PC-3 (cell line): ENCODE data around the gene ADAM22.

Experiments
- EZH2 ChIP-seq: fragments of 300-600 bp; sonication (generic); IDR thresholded peaks from one replicate; pipeline ENCODE4 v1.6.1; 2017; ENCODE audit warnings: antibody characterized with exemption, mild to moderate bottlenecking, low read length; ENCODE audit not compliant: unreplicated experiment
- EZH2phosphoT487 ChIP-seq: fragments of 300-600 bp; sonication (generic); IDR thresholded peaks from 2 replicates; pipeline ENCODE4 v1.6.1; 2018; ENCODE audit warnings: mild to moderate bottlenecking, antibody characterized with exemption, low read length, borderline replicate concordance
- TF ChIP-seq, protein P1 (sequence below): fragments of 300-600 bp; sonication (generic); conservative IDR thresholded peaks from 2 replicates; pipeline ENCODE4 v1.5.1; 2017; ENCODE audit warnings: antibody characterized with exemption, low read depth, mild to moderate bottlenecking, low read length

DNA sequence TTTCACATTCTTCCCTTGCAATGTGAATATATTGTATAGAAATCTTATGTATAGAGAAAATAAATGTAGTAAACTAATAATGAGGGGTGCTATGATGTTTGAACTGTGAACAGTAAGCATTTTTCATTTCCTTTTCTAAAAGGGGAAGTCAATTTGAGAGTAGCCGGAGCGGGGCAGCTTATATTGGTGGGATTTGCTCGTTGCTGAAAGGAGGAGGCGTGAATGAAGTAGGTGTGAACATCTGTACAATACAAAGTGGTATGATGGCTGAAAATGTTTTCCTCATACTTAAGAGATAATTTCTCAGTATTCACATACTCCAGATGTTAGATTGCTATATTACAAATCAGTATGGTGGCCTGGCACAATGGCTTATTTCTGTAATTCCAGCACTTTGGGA lies 198.7 kb downstream of the ADAM22 start:
- TF ChIP-seq, protein P1, sequence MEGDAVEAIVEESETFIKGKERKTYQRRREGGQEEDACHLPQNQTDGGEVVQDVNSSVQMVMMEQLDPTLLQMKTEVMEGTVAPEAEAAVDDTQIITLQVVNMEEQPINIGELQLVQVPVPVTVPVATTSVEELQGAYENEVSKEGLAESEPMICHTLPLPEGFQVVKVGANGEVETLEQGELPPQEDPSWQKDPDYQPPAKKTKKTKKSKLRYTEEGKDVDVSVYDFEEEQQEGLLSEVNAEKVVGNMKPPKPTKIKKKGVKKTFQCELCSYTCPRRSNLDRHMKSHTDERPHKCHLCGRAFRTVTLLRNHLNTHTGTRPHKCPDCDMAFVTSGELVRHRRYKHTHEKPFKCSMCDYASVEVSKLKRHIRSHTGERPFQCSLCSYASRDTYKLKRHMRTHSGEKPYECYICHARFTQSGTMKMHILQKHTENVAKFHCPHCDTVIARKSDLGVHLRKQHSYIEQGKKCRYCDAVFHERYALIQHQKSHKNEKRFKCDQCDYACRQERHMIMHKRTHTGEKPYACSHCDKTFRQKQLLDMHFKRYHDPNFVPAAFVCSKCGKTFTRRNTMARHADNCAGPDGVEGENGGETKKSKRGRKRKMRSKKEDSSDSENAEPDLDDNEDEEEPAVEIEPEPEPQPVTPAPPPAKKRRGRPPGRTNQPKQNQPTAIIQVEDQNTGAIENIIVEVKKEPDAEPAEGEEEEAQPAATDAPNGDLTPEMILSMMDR, result no peak
- TF ChIP-seq EZH2, result no peak
- no peak for TF ChIP-seq EZH2phosphoT487
